Measurements from ENCODE around the gene KRTCAP3.

The KRTCAP3 gene

GRCh38 chr2:27441226-27441926, 805 bp upstream of the KRTCAP3 start:
- DNase-seq, result no peak

- DNase-seq, result no peak
These were observed 720 bp downstream of the KRTCAP3 start for GRCh38 chr2:27442920-27443282.

GRCh38 chr2:27445155-27445554, 3.0 kb downstream of the KRTCAP3 start:
- no peak for DNase-seq

GRCh38 chr2:27445615-27446014, 3.4 kb downstream of the KRTCAP3 start:
- DNase-seq, result no peak

- no peak for DNase-seq
These were observed 3.9 kb downstream of the KRTCAP3 start for GRCh38 chr2:27446057-27446456.

- no peak for DNase-seq
These were observed 6.2 kb downstream of the KRTCAP3 start for GRCh38 chr2:27448381-27448780.

- DNase-seq, result no peak
These were observed 8.9 kb downstream of the KRTCAP3 start for GRCh38 chr2:27451095-27451494.

- DNase-seq, result no peak
These were observed 11.8 kb downstream of the KRTCAP3 start for GRCh38 chr2:27453968-27454367.

- no peak for DNase-seq
These were observed 18.9 kb downstream of the KRTCAP3 start for GRCh38 chr2:27461118-27461517.

- no peak for DNase-seq
These were observed 22.3 kb downstream of the KRTCAP3 start for GRCh38 chr2:27464443-27464842.

GRCh38 chr2:27471961-27472360, 29.8 kb downstream of the KRTCAP3 start:
- DNase-seq, result no peak

- DNase-seq, result no peak
These were observed 43.3 kb downstream of the KRTCAP3 start for GRCh38 chr2:27485496-27485895.

- no peak for DNase-seq
These were observed 46.9 kb downstream of the KRTCAP3 start for GRCh38 chr2:27489118-27489497.

- peak; percentile 99 for DNase-seq
These were observed 47.6 kb downstream of the KRTCAP3 start, which contains the start of gene IFT172 for GRCh38 chr2:27489498-27490397. TSS of gene IFT172 (minus strand) at chr2:27489743. CDS start at chr2:27489653, 90 bp downstream.

GRCh38 chr2:27492557-27492956, 50.4 kb downstream of the KRTCAP3 start:
- DNase-seq, result no peak

GRCh38 chr2:27493948-27494283, 51.7 kb downstream of the KRTCAP3 start:
- DNase-seq, result no peak

Data from stimulated activated CD4-positive, alpha-beta T cell treated with anti-CD3 and anti-CD28 coated beads, Interleukin-1b, Interleukin-23, amount 100 ng/mL, for 48 hours (primary cell).